Keratinocyte (primary cell): Measurements from ENCODE around the gene ABCA8. TPM values are rescaled to one million over a fixed set of nuclear protein-coding genes. Genes with fewer than 3 reads are reported as not detected.

Experiments
- DNase-seq: peaks from one replicate; pipeline ENCODE4 v3.0.0-alpha.2; 2011; ENCODE audit warnings: low read depth, missing footprints, low spot score
- FAIRE-seq: peaks from 2 replicates; lab custom pipeline; 2011; peaks lifted over from hg19 to GRCh38; lab: Jason Lieb, UNC
- H2AFZ ChIP-seq: 2 replicates; pipeline ENCODE4 v1.6.0; 2012; ENCODE audit warnings: low read length, control low read depth, inconsistent platforms; ENCODE audit not compliant: control insufficient read depth
- H3K27ac ChIP-seq: 2 replicates; pipeline ENCODE4 v1.5.1; 2011; ENCODE audit warnings: low read length; ENCODE audit not compliant: control insufficient read depth, insufficient read depth
- H3K27me3 ChIP-seq: 3 replicates; pipeline ENCODE4 v1.6.0; 2011; ENCODE audit warnings: low read length; ENCODE audit not compliant: control insufficient read depth, insufficient read depth; ENCODE audit errors: extremely low read depth
- H3K36me3 ChIP-seq, 2 experiments: 2 replicates in 1 of 2; 3 replicates in 1 of 2; pipeline ENCODE4 v1.5.1; 2011; ENCODE audit warnings: low read length in 2 of 2, mild to moderate bottlenecking in 1 of 2; ENCODE audit not compliant: control insufficient read depth in 2 of 2, insufficient read depth in 2 of 2; ENCODE audit errors: extremely low read depth in 1 of 2
- H3K4me1 ChIP-seq: 3 replicates; pipeline ENCODE4 v1.5.1; 2011; ENCODE audit warnings: low read length; ENCODE audit not compliant: control insufficient read depth, insufficient read depth; ENCODE audit errors: extremely low read depth
- H3K4me2 ChIP-seq: 3 replicates; pipeline ENCODE4 v1.6.0; 2011; ENCODE audit warnings: low read depth, low read length; ENCODE audit not compliant: control insufficient read depth, insufficient read depth; ENCODE audit errors: extremely low read depth
- H3K4me3 ChIP-seq, 3 experiments: fragments of 200-600 bp in 1 of 3; sonication (generic) in 1 of 3; 2 replicates in 2 of 3; 3 replicates in 1 of 3; pipeline ENCODE4 v1.5.1; 2011 to 2016; ENCODE audit warnings: low read length in 3 of 3, mild to moderate bottlenecking in 3 of 3, control low read depth in 2 of 3, inconsistent platforms in 1 of 3, low read depth in 1 of 3, mixed read lengths in 1 of 3, mixed run types in 1 of 3, moderate library complexity in 1 of 3; ENCODE audit not compliant: control insufficient read depth in 2 of 3, insufficient read depth in 2 of 3; ENCODE audit errors: extremely low read depth in 1 of 3
- H3K79me2 ChIP-seq: 2 replicates; pipeline ENCODE4 v1.6.0; 2012; ENCODE audit warnings: low read length; ENCODE audit not compliant: control insufficient read depth, insufficient read depth
- H3K9ac ChIP-seq: 3 replicates; pipeline ENCODE4 v1.6.0; 2011; ENCODE audit warnings: low read length; ENCODE audit not compliant: control insufficient read depth, insufficient read depth; ENCODE audit errors: extremely low read depth
- H3K9me1 ChIP-seq: 3 replicates; pipeline ENCODE4 v1.6.0; 2011; ENCODE audit warnings: low read length; ENCODE audit not compliant: control insufficient read depth, insufficient read depth; ENCODE audit errors: extremely low read depth
- H3K9me3 ChIP-seq: 2 replicates; pipeline ENCODE4 v1.5.1; 2012; ENCODE audit warnings: low read depth, low read length; ENCODE audit not compliant: control insufficient read depth
- H4K20me1 ChIP-seq: 3 replicates; pipeline ENCODE4 v1.6.0; 2011; ENCODE audit warnings: low read length; ENCODE audit not compliant: control insufficient read depth, insufficient read depth; ENCODE audit errors: extremely low read depth
- EZH2 ChIP-seq: IDR thresholded peaks from one replicate; pipeline ENCODE4 v1.6.1; 2012; ENCODE audit warnings: inconsistent platforms, mild to moderate bottlenecking, low read length, moderate library complexity
- dilution Hi-C: fragments of 300-500 bp; cut with MboI; formaldehyde crosslinking; loops from one replicate; pipeline ENCODE4 v1.7.0; 2020; ENCODE audit warnings: low sequenced_read_pairs; ENCODE audit not compliant: extremely low pct_ligation_motif_present
- polyA plus RNA-seq, 5 experiments: library from polyadenylated mRNA; depleted of rRNA in 3 of 5; stranded (reverse) in 3 of 5; stranded (forward) in 1 of 5; unstranded in 1 of 5; fragments of >200 nt; gene quantifications; 1 replicate in 1 of 5; 2 replicates in 3 of 5; 3 replicates in 1 of 5; pipeline versions ENCODE4 v1.2.1 to v1.2.3, GENCODE V29; 2011 to 2012; ENCODE audit warnings: missing spikeins in 2 of 5, low read depth in 1 of 5, low replicate concordance in 1 of 5
- TF ChIP-seq, protein P1 (sequence below), 3 experiments: IDR thresholded peaks in 1 of 3; conservative IDR thresholded peaks in 1 of 3; optimal IDR thresholded peaks in 1 of 3; 2 replicates in 2 of 3; 3 replicates in 1 of 3; pipeline versions ENCODE3 to v1.5.1; 2011; ENCODE audit warnings: low read length in 3 of 3, mild to moderate bottlenecking in 3 of 3, moderate library complexity in 2 of 3, control low read depth in 1 of 3, inconsistent platforms in 1 of 3; ENCODE audit not compliant: insufficient read depth in 2 of 3; ENCODE audit errors: extremely low read depth in 1 of 3

Gene ABCA8
- polyA plus RNA-seq, 1 donor (not counting 4 experiments of a cell fraction or from before 2014, with no cell fraction given) = 0.01 TPM

DNA sequence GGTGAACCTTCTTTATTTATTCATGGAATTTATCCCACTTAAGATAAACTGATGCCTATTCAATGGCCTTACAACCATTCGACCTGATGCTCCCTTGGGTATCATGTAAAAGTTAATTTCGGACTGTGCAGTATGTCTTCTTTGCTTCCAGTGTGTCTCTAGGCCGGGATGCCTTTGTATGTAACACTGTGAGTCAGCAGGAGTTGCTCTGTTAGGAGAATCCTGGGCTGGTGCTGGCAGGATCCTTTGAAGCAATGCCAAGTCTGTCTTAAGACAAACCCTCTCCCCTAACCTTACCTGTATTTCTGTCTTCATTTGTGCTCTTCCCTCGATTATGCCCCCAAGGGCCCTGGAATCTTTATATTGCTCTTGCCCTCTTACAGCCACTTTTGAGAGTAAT is 37.9 kb upstream of the ABCA8 start:
- H3K4me1 ChIP-seq = no peaks in the 10 kb centered on the region
- H2AFZ ChIP-seq = no peak overlapping the region
- H3K4me2 ChIP-seq = no peak overlapping the region
- H3K9me3 ChIP-seq = no peaks in the 10 kb centered on the region
- no peaks in the 10 kb centered on the region for H3K36me3 ChIP-seq
- dilution Hi-C loops = no loop called here
- no peak for TF ChIP-seq EZH2
- TF ChIP-seq, protein P1, sequence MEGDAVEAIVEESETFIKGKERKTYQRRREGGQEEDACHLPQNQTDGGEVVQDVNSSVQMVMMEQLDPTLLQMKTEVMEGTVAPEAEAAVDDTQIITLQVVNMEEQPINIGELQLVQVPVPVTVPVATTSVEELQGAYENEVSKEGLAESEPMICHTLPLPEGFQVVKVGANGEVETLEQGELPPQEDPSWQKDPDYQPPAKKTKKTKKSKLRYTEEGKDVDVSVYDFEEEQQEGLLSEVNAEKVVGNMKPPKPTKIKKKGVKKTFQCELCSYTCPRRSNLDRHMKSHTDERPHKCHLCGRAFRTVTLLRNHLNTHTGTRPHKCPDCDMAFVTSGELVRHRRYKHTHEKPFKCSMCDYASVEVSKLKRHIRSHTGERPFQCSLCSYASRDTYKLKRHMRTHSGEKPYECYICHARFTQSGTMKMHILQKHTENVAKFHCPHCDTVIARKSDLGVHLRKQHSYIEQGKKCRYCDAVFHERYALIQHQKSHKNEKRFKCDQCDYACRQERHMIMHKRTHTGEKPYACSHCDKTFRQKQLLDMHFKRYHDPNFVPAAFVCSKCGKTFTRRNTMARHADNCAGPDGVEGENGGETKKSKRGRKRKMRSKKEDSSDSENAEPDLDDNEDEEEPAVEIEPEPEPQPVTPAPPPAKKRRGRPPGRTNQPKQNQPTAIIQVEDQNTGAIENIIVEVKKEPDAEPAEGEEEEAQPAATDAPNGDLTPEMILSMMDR (optimal IDR thresholded peaks at IDR 0.05 in 1 of 3, IDR thresholded peaks at IDR 0.05 in 1 of 3, conservative IDR thresholded peaks at IDR 0.05 in 1 of 3; ENCODE audit: extremely low read depth in 1 of 3, insufficient read depth in 2 of 3, low read length in 3 of 3) = no peak
- FAIRE-seq (no peak), DNase-seq (no peak)
- no peaks in the 10 kb centered on the region for H4K20me1 ChIP-seq
- no peaks in the 10 kb centered on the region for H3K79me2 ChIP-seq
- H3K9me1 ChIP-seq = no peaks in the 10 kb centered on the region
- no peak overlapping the region for H3K27ac ChIP-seq
- no peak overlapping the region for H3K4me3 ChIP-seq
- H3K27me3 ChIP-seq = no peaks in the 10 kb centered on the region
- no peak overlapping the region for H3K9ac ChIP-seq

DNA sequence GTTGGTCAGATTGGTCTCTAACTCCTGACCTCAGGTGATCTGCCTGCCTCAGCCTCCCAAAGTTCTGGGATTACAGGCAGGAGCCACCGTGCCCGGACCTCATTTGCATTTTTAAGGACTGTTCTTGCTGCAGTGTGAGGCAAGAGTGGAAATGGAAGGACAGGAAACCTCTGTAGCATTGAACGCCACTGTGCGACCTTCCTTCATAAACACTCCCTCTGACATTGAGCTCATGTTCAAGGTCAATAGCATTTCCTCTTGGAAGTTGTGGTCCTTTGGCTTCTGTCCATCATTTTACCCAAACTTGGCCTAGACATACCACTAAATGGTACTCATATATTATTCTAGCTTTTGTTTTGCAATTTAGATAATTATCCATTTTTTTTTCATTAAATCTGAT is 32.8 kb upstream of the ABCA8 start:
- Histone ChIP-seq H3K36me3 (no peaks in the 10 kb centered on the region), H3K4me2 (no peak overlapping the region), H3K27me3 (no peaks in the 10 kb centered on the region), H2AFZ (no peak overlapping the region), H3K9me3 (no peaks in the 10 kb centered on the region), H3K9ac (no peak overlapping the region), H3K4me1 (no peaks in the 10 kb centered on the region), H4K20me1 (no peaks in the 10 kb centered on the region), H3K79me2 (no peaks in the 10 kb centered on the region), H3K27ac (no peak overlapping the region), H3K4me3 (no peak overlapping the region), H3K9me1 (no peaks in the 10 kb centered on the region)
- TF ChIP-seq, protein P1 (optimal IDR thresholded peaks at IDR 0.05 in 1 of 3, IDR thresholded peaks at IDR 0.05 in 1 of 3, conservative IDR thresholded peaks at IDR 0.05 in 1 of 3; ENCODE audit: extremely low read depth in 1 of 3, insufficient read depth in 2 of 3, low read length in 3 of 3) = no peak
- TF ChIP-seq EZH2 = no peak
- dilution Hi-C loops = no loop called here
- DNase-seq (no peak), FAIRE-seq (no peak)
